K562 (cell line): Measurements from ENCODE around the gene DAAM1.

ENCODE experiments used
- BRCA1 ChIP-seq, 2 experiments: fragments of 450-650 bp in 1 of 2; sonication (generic) in 1 of 2; formaldehyde crosslinking in 1 of 2; IDR thresholded peaks; 2 replicates each; pipeline versions ENCODE4 v1.5.0 to v1.6.1; 2017 to 2020; ENCODE audit warnings: mild to moderate bottlenecking in 1 of 2, missing genetic modification reagents in 1 of 2
- CREB1 ChIP-seq, 2 experiments: sonication (generic) in 1 of 2; formaldehyde crosslinking in 1 of 2; IDR thresholded peaks; 2 replicates each; pipeline versions ENCODE4 v1.6.1 to v1.8.0; 2012 to 2022; ENCODE audit warnings: inconsistent platforms in 1 of 2, mild to moderate bottlenecking in 1 of 2, missing genetic modification reagents in 1 of 2, moderate library complexity in 1 of 2
- E2F3 ChIP-seq: fragments of 250-450 bp; sonication (Bioruptor Pico); IDR thresholded peaks from 2 replicates; pipeline ENCODE4 v1.4.0; 2020; ENCODE audit warnings: mild to moderate bottlenecking
- FOXK1 ChIP-seq: sonication (generic); formaldehyde crosslinking; IDR thresholded peaks from 2 replicates; pipeline ENCODE4 v1.8.0; 2022; ENCODE audit warnings: missing genetic modification reagents, mild to moderate bottlenecking, borderline replicate concordance
- POLR2AphosphoS5 ChIP-seq: IDR thresholded peaks from 2 replicates; pipeline ENCODE4 v1.6.1; 2011; ENCODE audit warnings: mild to moderate bottlenecking, low read depth, low read length, moderate library complexity; ENCODE audit not compliant: control insufficient read depth, insufficient read depth
- PTBP1 ChIP-seq: fragments of 200-400 bp; formaldehyde crosslinking; IDR thresholded peaks from 2 replicates; pipeline ENCODE4 v1.6.1; 2017; ENCODE audit warnings: low read depth, low read length
- TAF1 ChIP-seq: IDR thresholded peaks from 2 replicates; pipeline ENCODE4 v1.6.1; 2011; ENCODE audit warnings: mild to moderate bottlenecking, low read length, moderate library complexity; ENCODE audit not compliant: insufficient read depth, control insufficient read depth, severe bottlenecking; ENCODE audit errors: extremely low read depth
- ZNF436 ChIP-seq: fragments of 250-450, 450-650 bp; sonication (Bioruptor Pico); formaldehyde crosslinking; IDR thresholded peaks from 2 replicates; pipeline ENCODE4 v1.7.0; 2020; ENCODE audit warnings: mild to moderate bottlenecking
- TF ChIP-seq, protein P1 (sequence below): fragments of 200-600 bp; sonication (generic); IDR thresholded peaks from one replicate; pipeline ENCODE4 v1.6.1; 2012; ENCODE audit warnings: mild to moderate bottlenecking, low read depth, low read length, inconsistent platforms
- TF ChIP-seq, protein P2 (sequence below), 2 experiments: fragments of 450-650 bp in 1 of 2; sonication (generic) in 1 of 2; formaldehyde crosslinking; conservative IDR thresholded peaks; 2 replicates each; pipeline versions ENCODE4 v1.4.0 to v1.8.1; 2020 to 2022; ENCODE audit warnings: mild to moderate bottlenecking in 1 of 2, missing genetic modification reagents in 1 of 2
- TF ChIP-seq, protein P3 (sequence below): fragments of 450-650 bp; IDR thresholded peaks from 2 replicates; pipeline ENCODE4 v1.6.1; 2016; ENCODE audit warnings: missing biosample characterization, missing genetic modification characterization

DNA sequence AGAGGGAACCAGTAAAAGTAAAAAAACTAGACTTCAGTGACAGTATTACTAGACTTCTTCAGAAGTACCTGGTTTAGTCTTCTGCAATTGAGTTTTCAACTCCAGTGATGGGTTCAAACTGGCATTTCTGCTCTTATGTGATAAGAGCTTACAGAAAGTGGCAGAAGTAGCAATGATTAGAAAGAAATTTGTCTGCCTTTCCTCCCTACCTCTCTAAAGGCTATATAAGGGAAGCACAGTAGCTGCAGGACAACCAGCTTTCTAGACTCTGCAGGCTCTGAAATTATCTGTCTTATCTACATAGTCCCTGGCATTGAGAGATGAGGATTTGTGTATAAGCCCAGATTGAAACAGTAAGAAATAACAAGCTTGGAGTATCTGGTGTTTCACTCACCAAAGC is 107.5 kb downstream of the DAAM1 start:
- no peak for TF ChIP-seq CREB1 (IDR thresholded peaks at IDR 0.05)
- no peak for TF ChIP-seq CREB1 (CRISPR knock-in tag; IDR thresholded peaks at IDR 0.05)
- TF ChIP-seq BRCA1 (IDR thresholded peaks at IDR 0.05) = no peak
- no peak for TF ChIP-seq BRCA1 (CRISPR knock-in tag; IDR thresholded peaks at IDR 0.05)
- no peak for TF ChIP-seq E2F3 (CRISPR knock-in tag)
- TF ChIP-seq FOXK1 = no peak
- TF ChIP-seq, protein P1, sequence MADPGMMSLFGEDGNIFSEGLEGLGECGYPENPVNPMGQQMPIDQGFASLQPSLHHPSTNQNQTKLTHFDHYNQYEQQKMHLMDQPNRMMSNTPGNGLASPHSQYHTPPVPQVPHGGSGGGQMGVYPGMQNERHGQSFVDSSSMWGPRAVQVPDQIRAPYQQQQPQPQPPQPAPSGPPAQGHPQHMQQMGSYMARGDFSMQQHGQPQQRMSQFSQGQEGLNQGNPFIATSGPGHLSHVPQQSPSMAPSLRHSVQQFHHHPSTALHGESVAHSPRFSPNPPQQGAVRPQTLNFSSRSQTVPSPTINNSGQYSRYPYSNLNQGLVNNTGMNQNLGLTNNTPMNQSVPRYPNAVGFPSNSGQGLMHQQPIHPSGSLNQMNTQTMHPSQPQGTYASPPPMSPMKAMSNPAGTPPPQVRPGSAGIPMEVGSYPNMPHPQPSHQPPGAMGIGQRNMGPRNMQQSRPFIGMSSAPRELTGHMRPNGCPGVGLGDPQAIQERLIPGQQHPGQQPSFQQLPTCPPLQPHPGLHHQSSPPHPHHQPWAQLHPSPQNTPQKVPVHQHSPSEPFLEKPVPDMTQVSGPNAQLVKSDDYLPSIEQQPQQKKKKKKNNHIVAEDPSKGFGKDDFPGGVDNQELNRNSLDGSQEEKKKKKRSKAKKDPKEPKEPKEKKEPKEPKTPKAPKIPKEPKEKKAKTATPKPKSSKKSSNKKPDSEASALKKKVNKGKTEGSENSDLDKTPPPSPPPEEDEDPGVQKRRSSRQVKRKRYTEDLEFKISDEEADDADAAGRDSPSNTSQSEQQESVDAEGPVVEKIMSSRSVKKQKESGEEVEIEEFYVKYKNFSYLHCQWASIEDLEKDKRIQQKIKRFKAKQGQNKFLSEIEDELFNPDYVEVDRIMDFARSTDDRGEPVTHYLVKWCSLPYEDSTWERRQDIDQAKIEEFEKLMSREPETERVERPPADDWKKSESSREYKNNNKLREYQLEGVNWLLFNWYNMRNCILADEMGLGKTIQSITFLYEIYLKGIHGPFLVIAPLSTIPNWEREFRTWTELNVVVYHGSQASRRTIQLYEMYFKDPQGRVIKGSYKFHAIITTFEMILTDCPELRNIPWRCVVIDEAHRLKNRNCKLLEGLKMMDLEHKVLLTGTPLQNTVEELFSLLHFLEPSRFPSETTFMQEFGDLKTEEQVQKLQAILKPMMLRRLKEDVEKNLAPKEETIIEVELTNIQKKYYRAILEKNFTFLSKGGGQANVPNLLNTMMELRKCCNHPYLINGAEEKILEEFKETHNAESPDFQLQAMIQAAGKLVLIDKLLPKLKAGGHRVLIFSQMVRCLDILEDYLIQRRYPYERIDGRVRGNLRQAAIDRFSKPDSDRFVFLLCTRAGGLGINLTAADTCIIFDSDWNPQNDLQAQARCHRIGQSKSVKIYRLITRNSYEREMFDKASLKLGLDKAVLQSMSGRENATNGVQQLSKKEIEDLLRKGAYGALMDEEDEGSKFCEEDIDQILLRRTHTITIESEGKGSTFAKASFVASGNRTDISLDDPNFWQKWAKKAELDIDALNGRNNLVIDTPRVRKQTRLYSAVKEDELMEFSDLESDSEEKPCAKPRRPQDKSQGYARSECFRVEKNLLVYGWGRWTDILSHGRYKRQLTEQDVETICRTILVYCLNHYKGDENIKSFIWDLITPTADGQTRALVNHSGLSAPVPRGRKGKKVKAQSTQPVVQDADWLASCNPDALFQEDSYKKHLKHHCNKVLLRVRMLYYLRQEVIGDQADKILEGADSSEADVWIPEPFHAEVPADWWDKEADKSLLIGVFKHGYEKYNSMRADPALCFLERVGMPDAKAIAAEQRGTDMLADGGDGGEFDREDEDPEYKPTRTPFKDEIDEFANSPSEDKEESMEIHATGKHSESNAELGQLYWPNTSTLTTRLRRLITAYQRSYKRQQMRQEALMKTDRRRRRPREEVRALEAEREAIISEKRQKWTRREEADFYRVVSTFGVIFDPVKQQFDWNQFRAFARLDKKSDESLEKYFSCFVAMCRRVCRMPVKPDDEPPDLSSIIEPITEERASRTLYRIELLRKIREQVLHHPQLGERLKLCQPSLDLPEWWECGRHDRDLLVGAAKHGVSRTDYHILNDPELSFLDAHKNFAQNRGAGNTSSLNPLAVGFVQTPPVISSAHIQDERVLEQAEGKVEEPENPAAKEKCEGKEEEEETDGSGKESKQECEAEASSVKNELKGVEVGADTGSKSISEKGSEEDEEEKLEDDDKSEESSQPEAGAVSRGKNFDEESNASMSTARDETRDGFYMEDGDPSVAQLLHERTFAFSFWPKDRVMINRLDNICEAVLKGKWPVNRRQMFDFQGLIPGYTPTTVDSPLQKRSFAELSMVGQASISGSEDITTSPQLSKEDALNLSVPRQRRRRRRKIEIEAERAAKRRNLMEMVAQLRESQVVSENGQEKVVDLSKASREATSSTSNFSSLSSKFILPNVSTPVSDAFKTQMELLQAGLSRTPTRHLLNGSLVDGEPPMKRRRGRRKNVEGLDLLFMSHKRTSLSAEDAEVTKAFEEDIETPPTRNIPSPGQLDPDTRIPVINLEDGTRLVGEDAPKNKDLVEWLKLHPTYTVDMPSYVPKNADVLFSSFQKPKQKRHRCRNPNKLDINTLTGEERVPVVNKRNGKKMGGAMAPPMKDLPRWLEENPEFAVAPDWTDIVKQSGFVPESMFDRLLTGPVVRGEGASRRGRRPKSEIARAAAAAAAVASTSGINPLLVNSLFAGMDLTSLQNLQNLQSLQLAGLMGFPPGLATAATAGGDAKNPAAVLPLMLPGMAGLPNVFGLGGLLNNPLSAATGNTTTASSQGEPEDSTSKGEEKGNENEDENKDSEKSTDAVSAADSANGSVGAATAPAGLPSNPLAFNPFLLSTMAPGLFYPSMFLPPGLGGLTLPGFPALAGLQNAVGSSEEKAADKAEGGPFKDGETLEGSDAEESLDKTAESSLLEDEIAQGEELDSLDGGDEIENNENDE = no peak
- TF ChIP-seq, protein P2, sequence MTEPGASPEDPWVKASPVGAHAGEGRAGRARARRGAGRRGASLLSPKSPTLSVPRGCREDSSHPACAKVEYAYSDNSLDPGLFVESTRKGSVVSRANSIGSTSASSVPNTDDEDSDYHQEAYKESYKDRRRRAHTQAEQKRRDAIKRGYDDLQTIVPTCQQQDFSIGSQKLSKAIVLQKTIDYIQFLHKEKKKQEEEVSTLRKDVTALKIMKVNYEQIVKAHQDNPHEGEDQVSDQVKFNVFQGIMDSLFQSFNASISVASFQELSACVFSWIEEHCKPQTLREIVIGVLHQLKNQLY (CRISPR knock-in tag; conservative IDR thresholded peaks at IDR 0.05) = no peak
- no peak for TF ChIP-seq PTBP1
- no peak for TF ChIP-seq TAF1
- no peak for TF ChIP-seq ZNF436 (CRISPR knock-in tag)
- TF ChIP-seq, protein P3, sequence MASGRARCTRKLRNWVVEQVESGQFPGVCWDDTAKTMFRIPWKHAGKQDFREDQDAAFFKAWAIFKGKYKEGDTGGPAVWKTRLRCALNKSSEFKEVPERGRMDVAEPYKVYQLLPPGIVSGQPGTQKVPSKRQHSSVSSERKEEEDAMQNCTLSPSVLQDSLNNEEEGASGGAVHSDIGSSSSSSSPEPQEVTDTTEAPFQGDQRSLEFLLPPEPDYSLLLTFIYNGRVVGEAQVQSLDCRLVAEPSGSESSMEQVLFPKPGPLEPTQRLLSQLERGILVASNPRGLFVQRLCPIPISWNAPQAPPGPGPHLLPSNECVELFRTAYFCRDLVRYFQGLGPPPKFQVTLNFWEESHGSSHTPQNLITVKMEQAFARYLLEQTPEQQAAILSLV = no peak
- TF ChIP-seq POLR2AphosphoS5 = no peak
